SK-N-SH (cell line): ENCODE measurements around the gene DDAH1. TPM values are rescaled to one million over a fixed set of nuclear protein-coding genes. Genes with fewer than 3 reads are reported as not detected.

Experiments used
- CTCF ChIA-PET: fragments of 300-600, 350-600 bp; formaldehyde crosslinking; extraction: SDS; loops from one replicate; lab custom pipeline; 2021; lab: Yijun Ruan, JAX
- POLR2A ChIA-PET: fragments of 350-600 bp; sonication (Branson Sonifier 250); formaldehyde crosslinking; extraction: SDS; loops from one replicate; lab custom pipeline; 2020; ENCODE audit warnings: antibody characterized with exemption, inconsistent platforms; lab: Yijun Ruan, JAX
- DNase-seq: peaks from one replicate; pipeline ENCODE4 v3.0.0; 2012
- H2AFZ ChIP-seq: fragments of 200-600 bp; sonication (generic); 2 replicates; pipeline ENCODE4 v1.8.1; 2016; ENCODE audit warnings: antibody characterized with exemption, mild to moderate bottlenecking, low read depth
- H3F3A ChIP-seq: fragments of 200-600 bp; sonication (generic); replicated peaks from 2 replicates; pipeline ENCODE3; 2016; ENCODE audit warnings: antibody characterized with exemption, mild to moderate bottlenecking; ENCODE audit not compliant: insufficient read depth
- H3K27ac ChIP-seq, 2 experiments: fragments of 200-500 bp in 1 of 2; fragments of 200-600 bp in 1 of 2; sonication (Bioruptor generic) in 1 of 2; sonication (generic), shearing (Covaris generic) in 1 of 2; 2 replicates each; pipeline versions ENCODE4 v1.5.1 to v1.6.1; 2014 to 2016; ENCODE audit warnings: low read depth in 2 of 2, inconsistent platforms in 1 of 2, low read length in 1 of 2, mild to moderate bottlenecking in 1 of 2, mixed read lengths in 1 of 2
- H3K27me3 ChIP-seq: fragments of 200-600 bp; sonication (generic), shearing (Covaris generic); 2 replicates; pipeline ENCODE4 v1.6.1; 2016; ENCODE audit warnings: mixed run types; ENCODE audit not compliant: insufficient read depth
- H3K36me3 ChIP-seq, 2 experiments: fragments of 200-500 bp in 1 of 2; fragments of 200-600 bp in 1 of 2; sonication (Bioruptor generic) in 1 of 2; sonication (generic) in 1 of 2; replicated peaks in 1 of 2; 2 replicates each; pipeline versions ENCODE3 to v1.5.1; 2014 to 2016; ENCODE audit warnings: low read length in 1 of 2, mild to moderate bottlenecking in 1 of 2; ENCODE audit not compliant: insufficient read depth in 2 of 2, control insufficient read depth in 1 of 2
- H3K4me1 ChIP-seq, 2 experiments: fragments of 200-500 bp in 1 of 2; fragments of 200-600 bp in 1 of 2; sonication (Bioruptor generic) in 1 of 2; sonication (generic), shearing (Covaris generic) in 1 of 2; 2 replicates each; pipeline versions ENCODE4 v1.5.1 to v1.6.1; 2014 to 2016; ENCODE audit warnings: low read depth in 1 of 2, low read length in 1 of 2, mixed run types in 1 of 2; ENCODE audit not compliant: insufficient read depth in 2 of 2, control insufficient read depth in 1 of 2
- H3K4me2 ChIP-seq: fragments of 200-600 bp; sonication (generic), shearing (Covaris generic); 2 replicates; pipeline ENCODE4 v1.6.1; 2017; ENCODE audit warnings: mixed run types
- H3K4me3 ChIP-seq, 2 experiments: fragments of 200-500 bp in 1 of 2; fragments of 200-600 bp in 1 of 2; sonication (Bioruptor generic) in 1 of 2; sonication (generic), shearing (Covaris generic) in 1 of 2; 2 replicates each; pipeline versions ENCODE4 v1.5.1 to v1.8.1; 2014 to 2016; ENCODE audit warnings: low read depth in 2 of 2, inconsistent platforms in 1 of 2, low read length in 1 of 2, mild to moderate bottlenecking in 1 of 2, mixed read lengths in 1 of 2, moderate library complexity in 1 of 2
- H3K79me2 ChIP-seq: fragments of 200-600 bp; sonication (generic); 2 replicates; pipeline ENCODE4 v1.8.1; 2017; ENCODE audit warnings: mild to moderate bottlenecking; ENCODE audit not compliant: insufficient read depth
- H3K9ac ChIP-seq: fragments of 200-600 bp; sonication (generic); 2 replicates; pipeline ENCODE4 v1.6.1; 2017; ENCODE audit warnings: mixed run types
- H3K9me2 ChIP-seq: fragments of 200-600 bp; sonication (generic); 2 replicates; pipeline ENCODE4 v1.6.1; 2017; ENCODE audit warnings: mixed run types
- H3K9me3 ChIP-seq: fragments of 200-600 bp; sonication (generic); 2 replicates; pipeline ENCODE4 v1.6.1; 2017; ENCODE audit warnings: mixed run types, mild to moderate bottlenecking, moderate library complexity
- H4K20me1 ChIP-seq: fragments of 200-600 bp; sonication (generic); 2 replicates; pipeline ENCODE4 v1.6.1; 2017; ENCODE audit warnings: mild to moderate bottlenecking, mixed run types; ENCODE audit not compliant: insufficient read depth
- CTCF ChIP-seq: fragments of 200-600 bp; sonication (generic); IDR thresholded peaks from 2 replicates; pipeline ENCODE4 v1.6.1; 2017; ENCODE audit warnings: antibody characterized with exemption, mild to moderate bottlenecking, moderate library complexity
- ELF1 ChIP-seq: IDR thresholded peaks from 2 replicates; pipeline ENCODE4 v1.4.0; 2012
- FOSL2 ChIP-seq: IDR thresholded peaks from 2 replicates; pipeline ENCODE4 v1.4.0; 2012; ENCODE audit warnings: low read depth, mild to moderate bottlenecking, moderate library complexity, borderline replicate concordance
- FOXM1 ChIP-seq: IDR thresholded peaks from 2 replicates; pipeline ENCODE4 v1.4.0; 2012; ENCODE audit warnings: low read depth, mild to moderate bottlenecking
- GABPA ChIP-seq: IDR thresholded peaks from 2 replicates; pipeline ENCODE4 v1.4.0; 2012; ENCODE audit warnings: low read depth, mild to moderate bottlenecking
- JUND ChIP-seq: IDR thresholded peaks from 2 replicates; pipeline ENCODE4 v1.4.0; 2012
- MAX ChIP-seq: IDR thresholded peaks from 2 replicates; pipeline ENCODE4 v1.4.0; 2012; ENCODE audit warnings: low read depth
- MXI1 ChIP-seq: IDR thresholded peaks from 2 replicates; pipeline ENCODE4 v1.6.1; 2012; ENCODE audit warnings: mild to moderate bottlenecking, low read depth, low read length, improper control_type of control experiment
- NRF1 ChIP-seq: IDR thresholded peaks from 2 replicates; pipeline ENCODE4 v1.6.1; 2012; ENCODE audit warnings: low read depth, mild to moderate bottlenecking, low read length
- POLR2AphosphoS5 ChIP-seq: IDR thresholded peaks from 2 replicates; pipeline ENCODE4 v1.6.1; 2012; ENCODE audit warnings: low read depth, low read length
- RCOR1 ChIP-seq: fragments of 150-350 bp; IDR thresholded peaks from 2 replicates; pipeline ENCODE4 v1.6.1; 2017; ENCODE audit warnings: antibody characterized with exemption, low read length
- REST ChIP-seq: IDR thresholded peaks from 2 replicates; pipeline ENCODE4 v1.6.1; 2012; ENCODE audit warnings: mild to moderate bottlenecking, low read depth, low read length, moderate library complexity
- RFX5 ChIP-seq: IDR thresholded peaks from 2 replicates; pipeline ENCODE4 v1.6.1; 2012; ENCODE audit warnings: mild to moderate bottlenecking, improper control_type of control experiment, low read length
- RXRA ChIP-seq: IDR thresholded peaks from 2 replicates; pipeline ENCODE4 v1.4.0; 2012; ENCODE audit warnings: low read depth, mild to moderate bottlenecking, borderline replicate concordance
- SMC3 ChIP-seq: IDR thresholded peaks from 2 replicates; pipeline ENCODE4 v1.6.1; 2012; ENCODE audit warnings: low read depth, low read length, improper control_type of control experiment
- TAF1 ChIP-seq: IDR thresholded peaks from 2 replicates; pipeline ENCODE4 v1.6.1; 2012; ENCODE audit warnings: low read depth, mild to moderate bottlenecking, low read length, moderate library complexity, borderline replicate concordance
- TCF12 ChIP-seq: IDR thresholded peaks from 2 replicates; pipeline ENCODE4 v1.4.0; 2012
- USF2 ChIP-seq: fragments of 150-350 bp; IDR thresholded peaks from 2 replicates; pipeline ENCODE4 v1.6.1; 2017; ENCODE audit warnings: antibody characterized with exemption, low read length, low read depth, borderline replicate concordance
- WGBS: methylation state at CpG from one replicate; pipeline ENCODE4 v1.1.6; 2017; ENCODE audit warnings: low lambda C conversion rate; 5-methylcytosine and 5-hydroxymethylcytosine counted together
- polyA plus RNA-seq, 3 experiments: library from polyadenylated mRNA; depleted of rRNA; stranded (reverse); fragments of >200 nt; gene quantifications; 2 replicates each; pipeline ENCODE4 v1.2.3, GENCODE V29; 2012

Gene DDAH1
- polyA plus RNA-seq, 1 of the 3 experiments (the other 2 are of a cell fraction) = 64.3 TPM

GRCh38 chr1:85437139-85437538, 27.8 kb downstream of the DDAH1 start:
- DNase-seq = no peak
- no peak for TF ChIP-seq FOXM1
- no peak for TF ChIP-seq MXI1
- TF ChIP-seq USF2 = no peak
- TF ChIP-seq FOSL2 = no peak
- no peak for TF ChIP-seq GABPA
- TF ChIP-seq RFX5 = no peak
- no peak for TF ChIP-seq REST
- no peak for TF ChIP-seq SMC3
- no peak for TF ChIP-seq TCF12
- no peak for TF ChIP-seq CTCF
- no peak for TF ChIP-seq ELF1
- no peak for TF ChIP-seq NRF1
- no peak for TF ChIP-seq RXRA
- no peak for TF ChIP-seq MAX
- no peak for TF ChIP-seq JUND
- no peak for TF ChIP-seq TAF1
- TF ChIP-seq RCOR1 = no peak
- no peak for TF ChIP-seq POLR2AphosphoS5
- no peak overlapping the region for H3K9ac ChIP-seq
- H3F3A ChIP-seq = peaks cover 33% of the 10 kb centered on the region
- H3K79me2 ChIP-seq = peaks cover 98% of the 10 kb centered on the region
- H3K36me3 ChIP-seq = peaks cover 0 to 21% of the 10 kb centered on the region in 2 experiments
- CTCF ChIA-PET = interaction anchor here (1.3 to 1.6 kb wide), 2 partner anchors 65 to 130 kb away, joined by 3 to 4 read pairs; no protein-coding TSS in a partner anchor
- POLR2A ChIA-PET = no interaction called here
- no peaks in the 10 kb centered on the region for H3K27me3 ChIP-seq
- no peaks in the 10 kb centered on the region for H3K9me2 ChIP-seq
- peak overlapping the region in 1 of 2 experiments; percentile 59; a peak in 1 of 4 replicates for H3K27ac ChIP-seq
- H3K9me3 ChIP-seq = no peaks in the 10 kb centered on the region
- H3K4me1 ChIP-seq = peaks cover 19 to 39% of the 10 kb centered on the region in 2 experiments
- H3K4me3 ChIP-seq = no peak overlapping the region
- peaks cover 18% of the 10 kb centered on the region for H4K20me1 ChIP-seq
- H3K4me2 ChIP-seq = no peak overlapping the region
- H2AFZ ChIP-seq = no peak overlapping the region
- 96% methylated on average over 3 of the region's 3 CpGs for whole genome bisulfite sequencing
